Muscle layer of colon (tissue), 2 donors: ENCODE data around the gene DENND4C.
"Not testable (repeated sequence)": the region's sequence is repeated elsewhere in the genome, so short reads cannot be mapped to it uniquely, and the experiment has no call there.

Experiments used
- H3K27ac ChIP-seq: one replicate; pipeline ENCODE4 v1.7.0; 2013; ENCODE audit warnings: low read depth, mild to moderate bottlenecking, low read length, moderate library complexity
- H3K27me3 ChIP-seq, 2 donors: one replicate each; pipeline ENCODE4 v1.7.0; 2013; ENCODE audit warnings: low read length in 2 of 2, mild to moderate bottlenecking in 2 of 2; ENCODE audit not compliant: insufficient read depth in 2 of 2, control insufficient read depth in 1 of 2
- H3K36me3 ChIP-seq: one replicate; pipeline ENCODE4 v1.7.0; 2013; ENCODE audit warnings: mild to moderate bottlenecking, low read length; ENCODE audit not compliant: insufficient read depth
- H3K4me1 ChIP-seq: one replicate; pipeline ENCODE4 v1.7.0; 2013; ENCODE audit warnings: mild to moderate bottlenecking, low read length; ENCODE audit not compliant: insufficient read depth
- H3K4me3 ChIP-seq, 2 donors: one replicate each; pipeline ENCODE4 v1.7.0; 2013; ENCODE audit warnings: low read length in 2 of 2, low read depth in 1 of 2, mild to moderate bottlenecking in 1 of 2, moderate library complexity in 1 of 2
- H3K9ac ChIP-seq: one replicate; pipeline ENCODE4 v1.7.0; 2013; ENCODE audit warnings: low read length
- H3K9me3 ChIP-seq: one replicate; pipeline ENCODE4 v1.7.0; 2013; ENCODE audit warnings: mild to moderate bottlenecking, low read length
- donor health status: abdominal sarcoma.
- donor health status: Adenocarcinoma of cecum.

DENND4C gene

GRCh38 chr9:19251203-19251602 is 20.7 kb downstream of the DENND4C start:
- not testable (repeated sequence) for H3K9ac ChIP-seq, H3K4me1 ChIP-seq, H3K4me3 ChIP-seq, H3K36me3 ChIP-seq, H3K9me3 ChIP-seq, H3K27ac ChIP-seq, H3K27me3 ChIP-seq

GRCh38 chr9:19251622-19252021 is 21.1 kb downstream of the DENND4C start:
- H3K4me3 ChIP-seq, H3K27me3 ChIP-seq, H3K9ac ChIP-seq, H3K27ac ChIP-seq, H3K9me3 ChIP-seq, H3K4me1 ChIP-seq, H3K36me3 ChIP-seq: not testable (repeated sequence)

- H3K4me1 ChIP-seq = peaks cover 2% of the 10 kb centered on the region
- H3K27ac ChIP-seq = no peak overlapping the region
- H3K27me3 ChIP-seq = no peaks in the 10 kb centered on the region
- no peak overlapping the region for H3K4me3 ChIP-seq
- H3K36me3 ChIP-seq = no peaks in the 10 kb centered on the region
- H3K9me3 ChIP-seq = no peaks in the 10 kb centered on the region
- H3K9ac ChIP-seq = no peak overlapping the region
These were observed 21.8 kb downstream of the DENND4C start for GRCh38 chr9:19252174-19252884.

GRCh38 chr9:19252885-19253219 is 22.4 kb downstream of the DENND4C start:
- Histone ChIP-seq H3K36me3 (no peaks in the 10 kb centered on the region), H3K4me1 (no peaks in the 10 kb centered on the region), H3K9me3 (no peaks in the 10 kb centered on the region), H3K27me3 (no peaks in the 10 kb centered on the region), H3K27ac (no peak overlapping the region), H3K4me3 (no peak overlapping the region), H3K9ac (no peak overlapping the region)

GRCh38 chr9:19255112-19255511 is 24.6 kb downstream of the DENND4C start:
- Histone ChIP-seq H3K27ac (no peak overlapping the region), H3K9me3 (no peaks in the 10 kb centered on the region), H3K4me1 (no peaks in the 10 kb centered on the region), H3K9ac (no peak overlapping the region), H3K36me3 (no peaks in the 10 kb centered on the region), H3K4me3 (no peak overlapping the region), H3K27me3 (no peaks in the 10 kb centered on the region)

- H3K9me3 ChIP-seq = no peaks in the 10 kb centered on the region
- no peaks in the 10 kb centered on the region for H3K27me3 ChIP-seq
- no peaks in the 10 kb centered on the region for H3K4me1 ChIP-seq
- H3K9ac ChIP-seq = no peak overlapping the region
- H3K36me3 ChIP-seq = no peaks in the 10 kb centered on the region
- no peak overlapping the region for H3K4me3 ChIP-seq
- H3K27ac ChIP-seq = no peak overlapping the region
These were observed 25.3 kb downstream of the DENND4C start for GRCh38 chr9:19255821-19256220.

- H3K4me1 ChIP-seq, H3K4me3 ChIP-seq, H3K9me3 ChIP-seq, H3K9ac ChIP-seq, H3K27me3 ChIP-seq, H3K27ac ChIP-seq, H3K36me3 ChIP-seq: not testable (repeated sequence)
These were observed 29.3 kb downstream of the DENND4C start for GRCh38 chr9:19259665-19260255.

- H3K4me1 ChIP-seq = not testable (repeated sequence)
These were observed 35.1 kb downstream of the DENND4C start for GRCh38 chr9:19265602-19266001.

GRCh38 chr9:19266778-19267384 is 36.4 kb downstream of the DENND4C start:
- H3K9me3 ChIP-seq, H3K27me3 ChIP-seq, H3K27ac ChIP-seq, H3K9ac ChIP-seq, H3K36me3 ChIP-seq, H3K4me3 ChIP-seq, H3K4me1 ChIP-seq: not testable (repeated sequence)

More at GRCh38 chr9:19265602-19266001, 35.1 kb downstream of the DENND4C start:
- H3K4me3 ChIP-seq, H3K9me3 ChIP-seq, H3K27ac ChIP-seq, H3K9ac ChIP-seq, H3K36me3 ChIP-seq, H3K27me3 ChIP-seq: not testable (repeated sequence)

GRCh38 chr9:19269582-19269981 is 39.1 kb downstream of the DENND4C start:
- no peaks in the 10 kb centered on the region for H3K4me1 ChIP-seq
- no peak overlapping the region for H3K27ac ChIP-seq
- H3K9ac ChIP-seq = no peak overlapping the region
- H3K9me3 ChIP-seq = no peaks in the 10 kb centered on the region
- no peaks in the 10 kb centered on the region for H3K36me3 ChIP-seq
- no peaks in the 10 kb centered on the region for H3K27me3 ChIP-seq
- H3K4me3 ChIP-seq = no peak overlapping the region

GRCh38 chr9:19270421-19270949 is 40.0 kb downstream of the DENND4C start:
- no peak overlapping the region for H3K9ac ChIP-seq

GRCh38 chr9:19271081-19271480 is 40.6 kb downstream of the DENND4C start:
- no peak overlapping the region for H3K27ac ChIP-seq
- H3K4me1 ChIP-seq = no peaks in the 10 kb centered on the region
- no peaks in the 10 kb centered on the region for H3K36me3 ChIP-seq
- H3K9me3 ChIP-seq = no peaks in the 10 kb centered on the region
- no peak overlapping the region for H3K4me3 ChIP-seq
- no peaks in the 10 kb centered on the region for H3K27me3 ChIP-seq
- H3K9ac ChIP-seq = no peak overlapping the region

More at GRCh38 chr9:19270421-19270949, 40.0 kb downstream of the DENND4C start:
- no peaks in the 10 kb centered on the region for H3K4me1 ChIP-seq
- no peak overlapping the region for H3K4me3 ChIP-seq
- H3K27ac ChIP-seq = no peak overlapping the region
- H3K27me3 ChIP-seq = no peaks in the 10 kb centered on the region
- H3K36me3 ChIP-seq = no peaks in the 10 kb centered on the region
- no peaks in the 10 kb centered on the region for H3K9me3 ChIP-seq
